T-helper 22 cell (primary cell): ENCODE results near the gene COPE.
"Not testable (repeated sequence)": the region's sequence is repeated elsewhere in the genome, so short reads cannot be mapped to it uniquely, and the experiment has no call there.

ENCODE experiments used
- DNase-seq: peaks from one replicate; pipeline ENCODE4 v3.0.0-alpha.2; 2020; ENCODE audit warnings: low read depth

Gene COPE

DNA sequence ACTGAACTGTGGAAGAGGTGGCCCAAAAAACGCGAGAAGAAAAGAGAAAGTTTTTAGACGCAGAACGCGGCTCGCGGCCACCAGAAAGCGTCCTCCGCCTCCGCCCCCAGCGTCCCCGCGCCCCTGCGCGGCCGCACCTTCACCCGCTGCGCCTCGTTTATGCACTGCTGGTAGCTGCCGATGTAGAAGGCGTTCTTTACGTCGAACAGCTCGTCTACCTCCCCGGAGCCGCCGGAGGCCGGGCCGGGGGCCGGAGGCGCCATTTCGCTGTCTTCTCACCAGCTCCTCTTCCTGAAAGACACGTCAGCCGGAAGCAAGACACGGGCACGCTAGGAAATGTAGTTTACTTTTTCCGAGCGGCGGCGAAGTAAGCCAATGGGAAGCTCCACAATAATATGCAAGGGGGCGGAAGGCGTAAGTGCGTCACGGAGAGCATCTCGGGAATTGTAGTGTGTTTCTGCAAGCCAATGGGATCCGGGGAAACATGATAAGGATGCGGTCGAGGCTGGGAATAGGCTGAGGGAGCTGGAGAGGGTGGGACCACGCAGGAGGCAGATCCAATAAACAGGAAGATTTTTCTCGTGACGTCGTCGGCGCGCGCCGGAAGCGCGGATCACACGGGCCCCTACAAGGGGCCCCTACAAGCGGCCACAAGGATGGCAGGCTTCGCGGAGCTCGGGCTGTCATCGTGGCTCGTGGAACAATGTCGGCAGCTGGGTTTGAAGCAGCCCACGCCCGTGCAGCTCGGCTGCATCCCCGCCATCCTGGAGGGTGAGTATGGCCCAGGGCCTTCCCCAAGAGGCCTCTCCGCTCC lies at the start of gene COPE, which contains the start of gene DDX49:
TSS of gene COPE (minus strand) at position 302 of the 814 bp plus-strand sequence. CDS start at position 263, 39 bp downstream.
TSS of gene DDX49 (plus strand) at position 630 of the 814 bp plus-strand sequence. CDS start at position 657, 27 bp downstream.
- peak; percentile 98 for DNase-seq

DNA sequence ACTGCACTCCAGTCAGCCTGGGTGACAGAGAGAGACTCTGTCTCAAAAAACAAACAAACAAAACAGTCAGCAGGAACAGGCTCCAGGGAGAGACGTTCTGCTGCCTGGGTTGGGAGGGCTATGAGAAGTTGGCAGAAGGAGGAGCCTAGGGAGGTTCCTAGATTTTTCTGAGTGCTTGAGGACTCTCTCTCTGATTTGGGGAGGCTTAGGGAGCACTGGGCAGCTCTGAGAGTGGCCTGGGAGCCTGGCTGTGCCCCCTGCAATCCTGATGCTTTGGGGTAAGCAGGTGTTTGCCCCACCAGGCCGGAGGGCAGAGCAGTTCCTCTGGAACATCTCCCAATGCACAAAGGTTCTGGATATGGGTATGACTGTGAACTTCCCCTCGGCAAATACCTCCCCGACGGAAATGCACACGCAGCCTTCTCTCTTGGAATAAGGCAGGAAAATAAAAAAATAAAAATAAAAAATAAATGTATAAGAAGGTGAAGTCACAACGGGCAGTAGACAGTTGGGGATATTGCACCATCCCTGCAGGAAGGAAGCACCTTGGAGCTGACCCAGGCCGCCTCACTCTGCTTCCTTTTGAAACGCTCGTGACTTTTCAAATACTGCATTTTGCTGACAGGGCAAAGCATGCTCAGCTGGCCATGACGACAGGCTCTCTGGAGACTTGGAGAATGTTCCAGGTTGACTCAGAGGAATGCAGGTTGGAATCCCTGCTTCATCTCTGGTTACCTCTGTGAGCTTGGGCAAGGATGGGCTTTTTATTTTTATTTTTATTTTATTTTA lies 48.4 kb upstream of the COPE start:
- DNase-seq = no peak

DNA sequence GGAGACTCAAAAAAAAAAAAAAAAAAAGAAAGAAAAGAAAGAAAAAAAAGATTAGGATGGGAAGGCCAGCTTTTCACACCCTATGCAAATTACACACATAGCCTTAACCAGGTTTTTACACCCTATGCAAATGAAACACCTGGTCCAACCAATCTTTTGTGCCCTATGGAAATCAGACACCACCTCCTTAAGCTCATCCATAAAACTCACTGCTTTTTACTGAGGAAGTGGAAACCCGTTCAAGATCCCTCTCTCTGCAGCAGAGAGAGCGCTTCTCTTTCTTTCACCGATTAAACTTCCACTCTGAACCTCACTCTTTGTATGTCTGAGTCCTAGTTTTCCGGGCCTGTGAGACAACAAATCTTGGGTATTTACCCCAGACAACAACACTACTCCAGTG lies 47.1 kb upstream of the COPE start:
- no peak for DNase-seq

DNA sequence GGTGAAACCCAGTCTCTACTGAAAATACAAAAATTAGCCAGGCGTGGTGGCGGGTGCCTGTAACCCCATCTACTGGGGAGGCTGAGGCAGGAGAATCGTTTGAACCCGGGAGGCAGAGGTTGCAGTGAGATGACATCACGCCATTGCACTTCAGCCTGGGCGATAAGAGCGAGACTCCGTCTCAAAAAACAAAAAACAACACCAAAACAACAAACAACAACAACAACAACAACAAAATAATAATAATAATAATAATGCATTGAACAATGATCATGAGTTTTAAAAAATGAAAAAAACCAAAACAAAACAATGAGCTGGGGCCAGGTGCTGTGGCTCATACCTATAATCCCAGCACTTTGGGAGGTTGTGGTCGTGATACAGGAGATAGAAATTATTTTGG lies 44.9 kb upstream of the COPE start:
- no peak for DNase-seq

DNA sequence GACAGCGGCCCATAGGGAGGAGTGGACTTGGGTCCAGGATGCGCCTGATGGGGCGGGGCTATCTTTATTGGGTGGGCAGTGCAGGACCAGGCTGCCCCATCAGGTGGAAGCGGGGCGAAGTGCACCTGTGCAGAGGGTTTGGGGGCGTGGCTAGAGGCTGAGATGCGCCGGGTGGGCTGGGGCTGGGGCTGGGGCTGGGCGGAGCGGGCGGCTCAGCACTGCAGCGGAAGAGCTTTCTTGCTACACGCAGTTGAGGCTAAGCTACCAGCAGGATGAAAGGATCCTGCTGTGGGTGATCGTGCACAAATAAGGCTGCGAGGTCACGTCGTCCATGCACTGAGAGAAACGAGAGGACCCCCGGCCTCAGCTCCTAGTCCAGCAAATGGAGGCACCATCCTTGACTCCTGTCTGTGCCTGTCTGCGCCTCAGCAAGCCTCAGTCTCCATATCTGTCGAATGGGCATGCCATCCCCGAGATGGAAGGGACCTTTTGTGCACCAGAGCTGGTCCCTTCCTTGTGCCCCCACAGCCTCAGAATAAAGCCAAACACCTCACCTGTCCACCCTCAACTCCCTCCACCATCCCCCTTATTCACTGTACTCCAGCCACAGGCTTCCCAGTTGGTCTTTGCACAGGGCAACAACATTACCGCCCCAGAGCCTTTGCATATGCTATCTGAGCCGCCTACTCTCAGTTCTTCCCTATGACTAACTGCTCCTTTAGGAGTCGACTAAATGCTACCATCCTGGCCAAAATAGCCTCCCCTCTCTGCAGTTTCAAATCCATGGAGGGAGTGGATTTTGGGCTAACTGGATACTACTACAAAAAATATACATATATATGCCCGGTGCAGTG lies 42.8 kb upstream of the COPE start:
- no peak for DNase-seq

DNA sequence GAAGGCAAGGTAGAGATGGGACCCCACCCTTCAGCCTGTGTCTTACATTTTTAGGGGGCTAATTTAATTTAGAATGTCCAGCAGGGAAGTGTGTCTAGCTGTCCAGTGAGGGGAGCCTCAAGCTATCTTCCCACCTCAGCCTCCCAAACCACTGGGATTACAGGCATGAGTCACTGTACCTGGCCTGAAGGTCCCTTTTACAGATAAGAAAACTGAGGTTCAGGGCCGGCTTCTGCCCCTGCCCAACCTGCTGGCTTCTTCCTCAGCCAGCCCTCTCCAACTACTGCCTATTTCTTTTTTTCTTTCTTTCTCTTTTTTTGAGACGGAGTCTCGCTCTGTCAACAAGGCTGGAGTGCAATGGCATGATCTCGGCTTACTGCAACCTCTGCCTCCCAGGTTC lies 41.2 kb upstream of the COPE start:
- DNase-seq = no peak

DNA sequence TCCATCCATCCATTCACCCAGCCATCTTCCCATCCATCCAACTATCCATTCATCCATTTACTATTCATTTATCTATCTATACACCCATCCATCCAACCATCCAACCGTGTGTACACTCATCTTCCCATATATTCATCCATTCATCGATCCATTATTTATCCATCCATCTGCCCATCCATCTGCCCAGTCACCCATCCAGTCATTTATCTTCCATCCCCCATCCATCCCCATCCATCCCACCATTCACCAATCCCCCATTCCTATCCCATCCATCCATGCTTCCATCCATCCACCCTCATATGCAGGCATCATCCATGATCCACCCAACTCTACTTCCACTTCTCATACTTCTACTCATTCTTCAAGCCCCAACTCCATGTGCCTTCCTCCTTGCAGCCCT lies 35.9 kb upstream of the COPE start:
- no peak for DNase-seq

DNA sequence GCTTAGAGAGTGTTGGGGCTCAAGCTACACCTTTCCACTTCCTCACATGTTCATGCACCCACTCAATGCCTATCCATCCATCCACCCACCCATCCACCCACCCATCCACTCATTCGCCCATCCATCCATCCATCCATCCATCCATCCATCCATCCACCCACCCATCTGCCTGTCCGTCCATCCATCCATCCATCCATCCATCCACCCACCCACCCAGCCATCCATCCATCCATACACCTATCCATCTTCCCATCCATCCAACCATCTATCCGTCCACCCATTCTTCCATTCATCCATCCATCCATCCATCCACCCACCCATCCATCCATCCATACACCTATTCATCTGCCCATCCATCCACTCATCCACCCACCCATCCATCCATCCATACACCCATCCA lies 34.9 kb upstream of the COPE start:
- no peak for DNase-seq

DNA sequence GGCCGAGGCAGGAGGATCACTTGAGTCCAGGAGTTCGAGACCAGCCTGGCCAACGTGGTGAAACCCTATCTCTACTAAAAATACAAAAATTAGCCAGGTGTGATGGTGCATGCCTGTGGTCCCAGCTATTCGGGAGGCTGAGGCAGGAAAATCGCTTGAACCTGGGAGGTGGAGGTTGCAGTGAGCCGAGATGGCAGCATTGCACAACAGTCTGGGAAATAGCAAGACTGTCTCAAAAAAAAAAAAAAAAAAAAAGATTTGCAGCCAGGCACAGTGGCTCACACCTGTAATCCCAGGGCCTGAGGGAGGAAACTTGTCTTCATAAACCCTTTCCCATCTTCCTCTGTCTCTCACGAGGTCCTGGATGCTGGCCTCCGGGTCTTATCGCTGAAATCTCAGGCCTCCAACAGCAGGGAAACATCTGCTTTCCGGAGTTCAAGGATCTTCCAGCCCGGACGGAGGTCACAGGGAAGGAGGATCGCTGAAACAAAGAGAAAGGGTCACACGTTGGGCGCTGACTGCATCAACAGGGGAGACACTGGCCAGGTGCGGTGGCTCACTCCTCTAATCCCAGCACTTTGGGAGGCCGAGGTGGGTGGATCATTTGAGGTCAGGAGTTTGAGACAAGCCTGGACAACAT lies 33.3 kb upstream of the COPE start:
- not testable (repeated sequence) for DNase-seq

DNA sequence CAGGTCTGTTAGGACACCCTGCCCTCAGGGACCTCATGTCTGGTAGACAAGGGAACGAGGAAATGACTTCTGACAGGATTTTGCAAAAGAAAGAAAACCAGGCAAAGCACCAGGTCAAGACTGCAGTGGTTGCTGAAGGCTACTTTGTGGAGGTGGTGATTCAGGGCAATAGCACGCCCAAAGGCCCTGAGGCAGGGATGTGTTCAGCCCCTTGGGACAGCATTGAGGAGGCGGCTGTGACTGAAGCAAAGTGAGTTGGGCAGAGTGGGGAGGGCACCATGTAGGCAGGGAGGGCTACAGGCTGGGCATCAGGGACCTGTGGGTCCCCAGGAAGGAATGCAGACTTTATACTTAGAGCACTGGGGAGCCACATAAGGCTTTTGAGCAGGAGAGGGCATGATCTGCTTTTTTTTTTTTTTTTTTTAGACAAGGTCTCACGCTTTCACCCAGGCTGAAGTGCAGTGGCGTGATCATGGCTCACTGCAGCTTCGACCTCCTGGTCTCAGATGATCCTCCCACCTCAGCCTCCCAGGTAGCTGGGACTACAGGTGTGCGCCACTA lies 32.6 kb upstream of the COPE start:
- no peak for DNase-seq

DNA sequence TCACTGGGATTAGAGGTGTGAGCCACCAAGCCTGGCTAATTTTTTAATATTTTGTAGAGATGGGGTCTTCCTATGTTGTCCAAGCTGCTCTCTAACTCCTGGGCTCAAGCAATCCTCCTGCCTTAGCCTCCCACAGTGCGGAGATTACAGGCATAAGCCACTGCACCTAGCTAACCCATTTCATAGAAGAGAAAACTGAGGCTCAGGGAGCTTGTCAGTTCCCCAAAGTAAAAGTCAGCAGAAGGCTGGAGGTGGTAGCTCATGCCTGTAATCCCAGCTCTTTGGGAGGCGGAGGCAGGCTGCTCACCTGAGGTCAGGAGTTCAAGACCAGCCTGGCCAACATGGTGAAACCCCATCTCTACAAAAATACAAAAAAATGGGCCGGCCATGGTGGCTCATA lies 30.7 kb upstream of the COPE start:
- DNase-seq = no peak

DNA sequence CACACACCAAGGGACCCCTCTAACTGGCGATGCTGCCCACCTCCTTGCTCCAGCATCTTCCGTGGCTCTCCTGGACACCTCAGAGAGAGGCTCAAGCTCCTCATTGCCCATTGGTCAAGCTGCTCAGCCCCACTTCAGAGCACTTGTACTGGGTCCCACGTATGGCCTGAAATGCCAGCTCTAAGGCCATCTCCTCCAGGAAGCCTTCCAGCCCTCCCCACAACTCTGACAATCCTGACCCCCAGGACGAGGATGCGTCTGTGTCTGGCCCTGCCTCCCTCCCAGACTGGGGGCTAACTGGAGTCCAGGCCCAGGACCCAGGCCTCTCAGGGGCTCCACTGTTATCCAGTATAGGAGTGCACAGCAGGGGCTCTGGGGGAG lies 29.8 kb upstream of the COPE start:
- DNase-seq = no peak

DNA sequence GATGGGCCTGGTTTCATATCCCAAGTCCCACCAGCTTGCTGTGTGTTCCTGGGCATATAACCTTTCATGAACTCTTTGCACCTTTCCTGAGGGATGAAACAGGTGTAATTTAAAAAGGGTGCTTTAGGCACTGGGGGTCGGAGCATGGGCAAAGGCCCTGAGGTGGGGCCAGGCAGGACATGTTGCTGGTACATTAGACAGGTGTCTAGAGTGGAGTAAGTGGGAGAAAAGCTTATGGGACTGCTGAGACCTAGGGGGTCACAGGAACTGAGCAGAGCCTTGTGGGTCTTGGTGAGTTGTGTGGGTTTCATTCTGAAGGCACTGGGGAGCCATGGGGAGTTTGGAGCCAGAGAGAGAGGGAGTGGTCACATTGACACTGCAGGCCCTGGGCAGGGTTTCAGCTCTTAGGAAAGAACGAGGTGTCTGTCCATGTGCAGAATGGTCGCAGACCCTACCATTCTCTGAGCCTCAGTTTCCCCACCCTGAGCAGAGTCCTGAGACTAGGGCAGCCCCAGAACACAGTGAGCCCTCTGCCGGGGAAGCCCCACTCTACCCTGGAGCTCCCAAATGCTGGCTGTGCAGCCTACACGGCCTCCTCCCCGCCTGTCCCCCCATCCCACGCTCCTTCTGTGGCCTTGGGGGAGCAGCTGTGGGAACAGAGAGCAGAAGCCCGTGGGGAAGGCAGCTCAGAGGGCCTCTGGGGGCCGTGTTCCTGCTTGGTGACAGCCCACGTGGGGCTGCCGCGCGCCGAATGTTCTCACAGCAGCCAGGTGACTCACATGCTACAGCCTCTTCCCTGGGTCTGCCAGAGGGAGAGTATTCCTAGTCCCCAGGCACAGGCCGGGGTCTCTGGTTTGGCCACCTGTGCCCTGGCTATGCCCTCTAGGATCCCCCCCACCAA lies 29.1 kb upstream of the COPE start:
- DNase-seq = no peak

DNA sequence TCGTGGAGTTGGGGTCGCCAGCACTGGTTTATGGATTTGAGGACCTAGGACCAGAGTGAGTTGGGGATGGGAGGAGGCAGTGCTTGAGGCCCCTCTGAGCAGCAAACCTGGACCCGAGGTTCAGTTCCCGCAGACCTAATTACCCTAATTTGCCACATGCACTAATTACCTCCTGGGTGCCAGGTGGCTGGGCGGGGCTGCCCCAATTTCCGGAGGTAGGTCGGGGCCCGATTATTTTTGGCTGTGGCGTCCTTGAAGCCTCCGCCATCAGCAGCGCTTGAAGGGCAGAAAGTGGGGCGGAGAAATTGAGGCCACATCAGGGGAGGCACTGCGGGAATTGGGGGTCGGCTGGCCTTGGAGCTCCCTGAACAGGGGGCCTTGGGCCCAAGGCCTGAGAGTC lies 27.7 kb upstream of the COPE start:
- DNase-seq = no peak

DNA sequence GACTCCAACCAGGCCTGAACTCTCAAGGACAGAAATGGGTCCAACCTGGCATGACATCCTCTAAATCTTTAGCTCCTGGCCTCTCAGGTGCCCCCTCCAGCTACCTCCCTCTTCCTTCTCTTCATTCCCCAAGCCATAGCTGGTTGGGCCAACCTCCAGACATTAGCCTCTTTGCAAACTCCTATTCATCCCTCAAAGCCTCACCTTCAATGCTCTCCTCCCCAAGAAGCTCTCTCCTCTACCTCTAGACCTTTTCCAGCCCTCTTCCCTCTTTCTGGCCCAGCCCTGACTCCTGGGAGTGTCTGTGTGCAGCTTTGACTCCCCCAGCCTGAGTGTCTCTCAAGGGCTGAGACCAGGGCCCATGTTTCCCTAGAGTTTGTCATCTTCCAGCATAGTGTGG lies 27.1 kb upstream of the COPE start:
- no peak for DNase-seq

DNA sequence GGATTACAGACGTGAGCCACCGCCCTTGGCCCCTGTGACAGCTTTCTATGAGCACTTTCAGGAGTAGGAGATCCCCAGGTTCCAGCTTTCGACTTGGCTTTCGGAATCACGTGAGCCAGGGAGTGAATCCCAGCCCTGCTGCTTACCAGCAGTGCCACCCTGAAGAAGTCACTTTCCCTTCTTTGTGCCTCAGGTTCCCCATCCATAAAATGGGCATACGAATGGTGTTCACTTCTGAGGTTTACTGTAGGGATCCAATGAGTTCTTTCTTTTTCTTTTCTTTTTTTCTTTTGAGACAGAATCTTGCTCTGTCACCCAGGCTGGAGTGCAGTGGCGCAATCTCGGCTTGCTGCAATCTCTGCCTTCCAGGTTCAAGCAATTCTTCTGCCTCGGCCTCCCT lies 26.1 kb upstream of the COPE start:
- no peak for DNase-seq

DNA sequence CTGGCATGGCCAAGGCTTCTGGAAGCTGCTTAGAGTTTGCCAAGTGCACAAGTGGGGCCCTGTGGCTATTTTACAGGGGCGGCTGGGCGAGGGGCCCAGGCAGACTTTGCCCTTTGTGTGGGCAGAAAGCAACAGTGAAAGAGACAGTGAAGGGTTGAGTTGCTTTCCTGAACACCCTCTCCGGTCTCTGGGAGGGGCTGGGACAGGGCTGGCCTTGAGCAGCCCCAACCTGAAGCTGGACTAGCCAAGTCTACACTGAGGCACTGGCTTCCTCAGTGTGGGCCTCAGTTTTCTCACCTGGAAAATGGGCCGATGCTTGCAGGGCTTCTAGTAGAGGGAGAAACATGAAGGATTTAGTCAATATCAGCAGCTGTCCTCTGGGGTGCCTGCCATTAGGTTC lies 24.3 kb upstream of the COPE start:
- no peak for DNase-seq

DNA sequence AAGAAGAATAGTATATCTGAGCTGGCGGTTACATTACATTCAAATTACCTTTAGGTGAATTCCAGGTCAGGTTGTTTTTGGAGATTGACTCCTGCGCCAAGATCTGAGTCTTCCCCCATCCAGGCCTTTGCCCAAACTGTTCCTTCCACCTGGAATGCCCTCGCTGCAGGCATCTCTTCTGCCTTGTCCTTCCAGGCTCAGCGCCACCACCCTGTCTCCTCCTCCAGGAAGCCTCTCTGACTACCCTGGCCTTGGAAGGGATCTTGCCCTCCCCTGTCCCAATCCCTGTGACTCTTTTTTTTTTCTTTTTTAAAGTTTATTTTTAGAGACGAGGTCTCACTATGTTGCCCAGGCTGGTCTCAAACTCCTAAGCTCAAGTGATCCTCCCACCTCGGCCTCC lies 23.5 kb upstream of the COPE start:
- DNase-seq = no peak

DNA sequence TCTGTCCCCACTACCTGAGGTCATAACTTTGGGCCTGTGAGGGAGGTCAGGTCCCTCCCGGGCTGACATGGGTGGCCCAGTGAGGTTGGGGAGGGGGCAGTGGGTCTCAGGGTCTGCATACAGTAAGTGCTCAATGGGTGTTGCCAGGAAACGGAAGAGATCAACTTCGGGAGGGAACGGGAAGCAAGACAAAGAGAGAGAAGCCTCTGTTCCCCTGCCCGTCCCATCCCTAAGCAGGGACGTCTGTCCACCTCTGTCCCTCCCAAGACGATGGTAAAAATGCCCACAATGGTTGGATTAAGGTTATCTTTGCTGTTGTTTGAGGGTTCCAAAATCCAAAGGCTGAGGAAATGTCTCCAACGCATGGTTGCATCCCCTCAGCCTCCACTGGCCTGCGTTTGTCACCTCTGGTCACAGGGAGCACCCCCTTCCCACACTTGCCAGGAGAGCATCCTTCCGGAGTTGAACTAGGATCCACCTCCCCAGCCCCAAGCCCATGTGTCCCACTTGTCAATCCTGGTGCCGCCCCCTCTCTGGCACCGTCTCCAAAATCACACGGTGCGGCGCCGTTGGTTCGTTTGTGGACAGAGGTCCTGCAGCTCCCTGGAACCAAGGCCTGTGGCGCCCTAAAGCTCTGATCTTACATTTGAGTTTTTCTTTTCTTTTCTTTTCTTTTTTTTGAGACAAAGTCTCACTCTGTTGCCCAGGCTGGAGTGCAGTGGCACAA lies 22.6 kb upstream of the COPE start:
- no peak for DNase-seq
